Cortex of kidney (tissue), 1 donor: ENCODE measurements around the gene RNF169.
"Not testable (repeated sequence)": the region's sequence is repeated elsewhere in the genome, so short reads cannot be mapped to it uniquely, and the experiment has no call there.

Experiments
- DNase-seq: peaks from one replicate; lab custom pipeline; 2025; lab: John Stamatoyannopoulos, UW

The RNF169 gene

GRCh38 chr11:74768172-74768651 is 19.6 kb downstream of the RNF169 start:
- DNase-seq = not testable (repeated sequence)

GRCh38 chr11:74769055-74769707 is 20.5 kb downstream of the RNF169 start:
- DNase-seq = no peak

GRCh38 chr11:74770456-74770855 is 21.8 kb downstream of the RNF169 start:
- no peak for DNase-seq

GRCh38 chr11:74771139-74771538 is 22.5 kb downstream of the RNF169 start:
- DNase-seq = no peak

- DNase-seq = no peak
These were observed 24.8 kb downstream of the RNF169 start for GRCh38 chr11:74773476-74773875.

GRCh38 chr11:74775762-74776161 is 27.1 kb downstream of the RNF169 start:
- no peak for DNase-seq

GRCh38 chr11:74776546-74776945 is 27.9 kb downstream of the RNF169 start:
- DNase-seq = no peak

GRCh38 chr11:74777038-74777437 is 28.4 kb downstream of the RNF169 start:
- no peak for DNase-seq

GRCh38 chr11:74777877-74778276 is 29.2 kb downstream of the RNF169 start:
- no peak for DNase-seq

- no peak for DNase-seq
These were observed 29.9 kb downstream of the RNF169 start for GRCh38 chr11:74778581-74778980.

- no peak for DNase-seq
These were observed 31.8 kb downstream of the RNF169 start for GRCh38 chr11:74780248-74781005.

GRCh38 chr11:74783241-74783871 is 34.7 kb downstream of the RNF169 start:
- no peak for DNase-seq

- DNase-seq = no peak
These were observed 35.6 kb downstream of the RNF169 start for GRCh38 chr11:74784234-74784633.

GRCh38 chr11:74784726-74785125 is 36.1 kb downstream of the RNF169 start:
- no peak for DNase-seq

GRCh38 chr11:74786574-74786973 is 37.9 kb downstream of the RNF169 start:
- no peak for DNase-seq

- DNase-seq = no peak
These were observed 42.9 kb downstream of the RNF169 start for GRCh38 chr11:74791333-74792100.

- no peak for DNase-seq
These were observed 57.6 kb downstream of the RNF169 start for GRCh38 chr11:74806267-74806666.

- DNase-seq = no peak
These were observed 61.2 kb downstream of the RNF169 start for GRCh38 chr11:74809801-74810200.

GRCh38 chr11:74815966-74816365 is 67.3 kb downstream of the RNF169 start:
- DNase-seq = no peak

GRCh38 chr11:74816664-74817063 is 68.0 kb downstream of the RNF169 start:
- no peak for DNase-seq

GRCh38 chr11:74818283-74818946 is 69.8 kb downstream of the RNF169 start:
- no peak for DNase-seq

GRCh38 chr11:74819400-74819799 is 70.8 kb downstream of the RNF169 start:
- DNase-seq = no peak
